Breast epithelium (tissue), 3 donors: ENCODE results near the gene NUCKS1.

Experiments
- POLR2AphosphoS5 ChIP-seq, 3 donors: sonication (generic); formaldehyde crosslinking; IDR thresholded peaks; one replicate each; pipeline ENCODE4 v1.6.1; 2017; ENCODE audit warnings: antibody characterized with exemption in 3 of 3
- TF ChIP-seq, protein P1 (sequence below), 3 donors: fragments of 450-650 bp; IDR thresholded peaks; one replicate each; pipeline ENCODE4 v1.5.1; 2016 to 2017; ENCODE audit warnings: antibody characterized with exemption in 3 of 3, mild to moderate bottlenecking in 3 of 3, moderate library complexity in 3 of 3

DNA sequence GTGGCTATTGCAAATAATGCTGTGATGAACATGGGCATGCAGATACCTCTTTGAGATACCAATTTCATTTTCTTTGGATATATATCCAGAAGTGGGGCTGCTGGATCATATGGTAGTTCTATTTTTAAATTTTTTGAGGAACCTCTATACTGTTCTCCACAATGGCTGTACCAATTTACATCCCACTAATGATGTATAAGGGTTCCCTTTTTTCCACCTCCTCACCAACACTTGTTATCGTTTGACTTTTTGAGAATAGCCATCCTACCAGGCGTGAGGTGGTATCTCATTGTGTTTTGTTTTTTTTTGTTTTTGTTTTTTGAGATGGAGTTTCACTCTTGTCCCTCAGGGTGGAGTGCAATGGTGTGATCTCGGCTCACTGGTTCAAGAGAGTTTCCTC is 6.6 kb upstream of the NUCKS1 start:
- TF ChIP-seq, protein P1, sequence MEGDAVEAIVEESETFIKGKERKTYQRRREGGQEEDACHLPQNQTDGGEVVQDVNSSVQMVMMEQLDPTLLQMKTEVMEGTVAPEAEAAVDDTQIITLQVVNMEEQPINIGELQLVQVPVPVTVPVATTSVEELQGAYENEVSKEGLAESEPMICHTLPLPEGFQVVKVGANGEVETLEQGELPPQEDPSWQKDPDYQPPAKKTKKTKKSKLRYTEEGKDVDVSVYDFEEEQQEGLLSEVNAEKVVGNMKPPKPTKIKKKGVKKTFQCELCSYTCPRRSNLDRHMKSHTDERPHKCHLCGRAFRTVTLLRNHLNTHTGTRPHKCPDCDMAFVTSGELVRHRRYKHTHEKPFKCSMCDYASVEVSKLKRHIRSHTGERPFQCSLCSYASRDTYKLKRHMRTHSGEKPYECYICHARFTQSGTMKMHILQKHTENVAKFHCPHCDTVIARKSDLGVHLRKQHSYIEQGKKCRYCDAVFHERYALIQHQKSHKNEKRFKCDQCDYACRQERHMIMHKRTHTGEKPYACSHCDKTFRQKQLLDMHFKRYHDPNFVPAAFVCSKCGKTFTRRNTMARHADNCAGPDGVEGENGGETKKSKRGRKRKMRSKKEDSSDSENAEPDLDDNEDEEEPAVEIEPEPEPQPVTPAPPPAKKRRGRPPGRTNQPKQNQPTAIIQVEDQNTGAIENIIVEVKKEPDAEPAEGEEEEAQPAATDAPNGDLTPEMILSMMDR (IDR thresholded peaks at IDR 0.05) = no peak
- no peak for TF ChIP-seq POLR2AphosphoS5 (IDR thresholded peaks at IDR 0.05)
